Glutamatergic neuron (in vitro differentiated cells): ENCODE measurements around the gene RASGEF1B. TPM values are rescaled to one million over a fixed set of nuclear protein-coding genes. Genes with fewer than 3 reads are reported as not detected.

Experiments
- DNase-seq: peaks from one replicate; pipeline ENCODE4 v3.0.0; 2022
- H3K27ac Mint-ChIP-seq: one replicate; pipeline ENCODE4 v1.8.0; 2020; ENCODE audit warnings: mild to moderate bottlenecking, mixed read lengths, inconsistent platforms; ENCODE audit not compliant: unreplicated experiment
- H3K27me3 Mint-ChIP-seq: one replicate; pipeline ENCODE4 v1.8.0; 2020; ENCODE audit warnings: mild to moderate bottlenecking, moderate library complexity, mixed read lengths, inconsistent platforms; ENCODE audit not compliant: unreplicated experiment
- H3K36me3 Mint-ChIP-seq: one replicate; pipeline ENCODE4 v1.8.0; 2020; ENCODE audit warnings: mild to moderate bottlenecking, mixed read lengths, inconsistent platforms; ENCODE audit not compliant: unreplicated experiment
- H3K4me1 Mint-ChIP-seq: one replicate; pipeline ENCODE4 v1.8.0; 2020; ENCODE audit warnings: mild to moderate bottlenecking, low read depth, mixed read lengths, inconsistent platforms; ENCODE audit not compliant: unreplicated experiment
- H3K4me3 Mint-ChIP-seq: one replicate; pipeline ENCODE4 v1.8.0; 2020; ENCODE audit warnings: mild to moderate bottlenecking, mixed read lengths, inconsistent platforms; ENCODE audit not compliant: unreplicated experiment
- H3K9me3 Mint-ChIP-seq: one replicate; pipeline ENCODE4 v1.8.0; 2020; ENCODE audit warnings: mild to moderate bottlenecking, moderate library complexity, mixed read lengths, inconsistent platforms; ENCODE audit not compliant: unreplicated experiment
- total RNA-seq: library from RNA; stranded (reverse); fragmentation: NEBNext Ultra II Directional; extraction: Animal tissue kit (Norgen Biotek cat#: 25700); gene quantifications from one replicate; pipeline ENCODE4 v1.2.1, GENCODE V29; 2021; ENCODE audit not compliant: unreplicated experiment
- TF ChIP-seq, protein P1 (sequence below): fragments of 200-600 bp; sonication (generic); IDR thresholded peaks from one replicate; pipeline ENCODE4 v1.5.0; 2021; ENCODE audit not compliant: partially characterized antibody, unreplicated experiment

The RASGEF1B gene
- total RNA-seq, 1 donor from 2014 or later = 108 TPM

DNA sequence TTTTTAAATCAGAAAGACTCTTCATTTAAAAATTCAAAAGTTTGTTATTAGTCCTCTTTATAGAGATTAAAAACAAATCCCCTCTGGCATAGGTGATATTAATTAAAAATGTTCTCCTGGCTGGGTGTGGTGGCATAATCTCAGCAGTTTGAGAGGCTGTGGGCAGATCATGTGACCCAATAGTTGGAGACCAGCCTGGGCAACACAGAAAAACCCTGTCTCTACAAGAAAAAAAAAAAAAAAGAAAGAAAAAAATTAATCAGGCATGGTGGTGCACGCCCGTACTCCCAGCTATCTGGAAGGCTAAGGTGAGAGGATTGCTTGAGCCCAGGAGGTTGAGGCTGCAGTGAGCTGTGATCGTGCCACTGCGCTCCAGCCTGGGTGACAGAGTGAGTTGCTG, 38.9 kb downstream of the RASGEF1B start:
- DNase-seq = no peak
- Mint-ChIP-seq H3K36me3 (peaks cover 11% of the 10 kb centered on the region), H3K27me3 (peaks cover 2% of the 10 kb centered on the region), H3K27ac (no peak overlapping the region), H3K9me3 (peaks cover 3% of the 10 kb centered on the region), H3K4me3 (no peak overlapping the region), H3K4me1 (peaks cover 4% of the 10 kb centered on the region)
- TF ChIP-seq, protein P1, sequence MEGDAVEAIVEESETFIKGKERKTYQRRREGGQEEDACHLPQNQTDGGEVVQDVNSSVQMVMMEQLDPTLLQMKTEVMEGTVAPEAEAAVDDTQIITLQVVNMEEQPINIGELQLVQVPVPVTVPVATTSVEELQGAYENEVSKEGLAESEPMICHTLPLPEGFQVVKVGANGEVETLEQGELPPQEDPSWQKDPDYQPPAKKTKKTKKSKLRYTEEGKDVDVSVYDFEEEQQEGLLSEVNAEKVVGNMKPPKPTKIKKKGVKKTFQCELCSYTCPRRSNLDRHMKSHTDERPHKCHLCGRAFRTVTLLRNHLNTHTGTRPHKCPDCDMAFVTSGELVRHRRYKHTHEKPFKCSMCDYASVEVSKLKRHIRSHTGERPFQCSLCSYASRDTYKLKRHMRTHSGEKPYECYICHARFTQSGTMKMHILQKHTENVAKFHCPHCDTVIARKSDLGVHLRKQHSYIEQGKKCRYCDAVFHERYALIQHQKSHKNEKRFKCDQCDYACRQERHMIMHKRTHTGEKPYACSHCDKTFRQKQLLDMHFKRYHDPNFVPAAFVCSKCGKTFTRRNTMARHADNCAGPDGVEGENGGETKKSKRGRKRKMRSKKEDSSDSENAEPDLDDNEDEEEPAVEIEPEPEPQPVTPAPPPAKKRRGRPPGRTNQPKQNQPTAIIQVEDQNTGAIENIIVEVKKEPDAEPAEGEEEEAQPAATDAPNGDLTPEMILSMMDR = no peak

DNA sequence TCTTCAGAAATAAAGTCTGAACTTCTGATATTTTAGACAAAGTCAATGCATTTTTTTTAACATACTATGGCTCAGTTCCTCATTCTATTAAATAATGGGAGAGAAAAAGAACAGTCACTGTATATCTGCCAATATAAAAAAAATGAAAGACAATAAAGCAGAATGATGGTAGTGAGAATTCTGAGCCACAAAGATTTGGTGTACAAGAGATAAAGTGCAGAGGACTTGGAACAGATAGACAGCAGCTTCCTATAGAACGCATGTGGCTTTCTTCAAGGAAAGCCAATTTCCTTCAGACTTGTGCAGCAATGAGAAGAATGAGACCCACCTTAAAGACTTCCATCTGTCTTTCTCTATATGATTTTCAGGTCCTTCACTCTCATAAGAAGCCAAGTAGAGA, 39.7 kb downstream of the RASGEF1B start:
- peaks cover 3% of the 10 kb centered on the region for H3K9me3 Mint-ChIP-seq

DNA sequence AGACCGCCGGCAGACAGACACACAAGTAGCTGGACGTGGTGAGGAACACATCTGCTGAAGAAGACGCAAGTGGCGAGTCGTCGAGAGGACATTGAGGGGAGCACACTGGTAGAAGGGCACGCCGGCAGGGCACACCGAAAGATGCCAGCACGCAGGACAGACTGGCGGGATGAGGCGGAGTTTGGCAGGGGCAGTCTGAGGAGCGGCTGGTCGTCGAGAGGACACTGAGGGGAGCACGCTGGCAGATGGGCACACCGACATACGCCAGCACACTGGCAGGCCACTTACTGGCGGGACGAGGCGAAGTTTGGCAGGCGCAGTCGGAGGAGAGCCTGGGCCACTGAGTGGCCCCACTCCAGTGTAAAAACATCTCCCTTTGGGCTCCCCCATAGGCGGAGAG, 42.1 kb downstream of the RASGEF1B start:
- H3K4me1 Mint-ChIP-seq = peaks cover 16% of the 10 kb centered on the region
- peaks cover 3% of the 10 kb centered on the region for H3K9me3 Mint-ChIP-seq
- H3K27ac Mint-ChIP-seq = peak overlapping the region; percentile 43
- H3K4me3 Mint-ChIP-seq = no peak overlapping the region
- no peak for DNase-seq
- TF ChIP-seq, protein P1 = no peak
- H3K27me3 Mint-ChIP-seq = peaks cover 2% of the 10 kb centered on the region
- H3K36me3 Mint-ChIP-seq = peaks cover 14% of the 10 kb centered on the region

More for the DNA sequence above, 39.7 kb downstream of the RASGEF1B start:
- peaks cover 11% of the 10 kb centered on the region for H3K36me3 Mint-ChIP-seq
- no peak overlapping the region for H3K27ac Mint-ChIP-seq
- no peak overlapping the region for H3K4me3 Mint-ChIP-seq
- no peak for DNase-seq
- H3K27me3 Mint-ChIP-seq = peaks cover 2% of the 10 kb centered on the region
- peaks cover 7% of the 10 kb centered on the region for H3K4me1 Mint-ChIP-seq
- TF ChIP-seq, protein P1 = no peak

DNA sequence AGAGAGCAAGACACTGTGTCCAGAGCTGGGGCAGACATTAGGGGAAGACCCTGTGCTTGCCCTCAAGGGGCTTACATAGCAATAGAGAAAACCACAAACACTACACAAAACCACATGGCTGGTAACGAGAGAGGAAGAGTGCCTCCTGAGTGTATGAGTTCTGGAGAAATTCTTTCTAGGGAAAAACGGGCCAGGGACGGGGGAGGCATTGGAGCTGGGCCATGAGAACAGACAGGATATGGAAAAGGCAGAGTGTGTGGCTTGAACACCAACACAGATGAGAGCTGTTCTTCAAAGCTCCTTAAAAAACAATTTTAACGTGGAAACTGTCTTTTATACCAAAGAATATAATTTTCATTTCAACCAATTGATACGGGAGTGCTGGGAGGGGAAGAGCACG, 42.7 kb downstream of the RASGEF1B start:
- H3K36me3 Mint-ChIP-seq = peaks cover 14% of the 10 kb centered on the region
- peak overlapping the region; percentile 25 for H3K27ac Mint-ChIP-seq
- TF ChIP-seq, protein P1 = no peak
- H3K27me3 Mint-ChIP-seq = peaks cover 2% of the 10 kb centered on the region
- H3K9me3 Mint-ChIP-seq = peaks cover 3% of the 10 kb centered on the region
- DNase-seq = no peak
- H3K4me1 Mint-ChIP-seq = peaks cover 16% of the 10 kb centered on the region
- no peak overlapping the region for H3K4me3 Mint-ChIP-seq

DNA sequence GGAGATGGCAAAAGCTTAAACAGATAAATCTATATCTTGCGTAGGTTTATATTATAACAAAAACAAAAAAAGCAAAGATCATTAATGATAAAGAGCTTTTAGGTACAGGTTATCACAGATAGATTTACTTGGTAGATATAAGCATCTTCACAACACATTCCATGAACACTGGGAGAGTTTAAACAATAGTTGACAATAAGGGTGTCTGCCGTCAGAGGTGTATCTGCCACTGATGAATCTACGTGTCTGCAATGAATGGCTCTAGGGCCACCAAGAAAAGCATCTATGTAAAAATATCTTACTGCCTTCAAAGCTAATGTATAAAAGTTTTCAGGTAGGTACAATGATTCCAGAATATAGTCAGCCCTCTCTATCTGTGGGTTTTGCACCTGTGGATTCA, 43.7 kb downstream of the RASGEF1B start:
- H3K4me1 Mint-ChIP-seq = peaks cover 16% of the 10 kb centered on the region
- H3K27me3 Mint-ChIP-seq = peaks cover 2% of the 10 kb centered on the region
- H3K27ac Mint-ChIP-seq = peak overlapping the region; percentile 52
- H3K9me3 Mint-ChIP-seq = peaks cover 3% of the 10 kb centered on the region
- H3K36me3 Mint-ChIP-seq = peaks cover 14% of the 10 kb centered on the region
- H3K4me3 Mint-ChIP-seq = no peak overlapping the region
- TF ChIP-seq, protein P1 = no peak
- no peak for DNase-seq
